HG02588 (cell line): ENCODE measurements around the gene C9orf78.
"Not testable (repeated sequence)": the region's sequence is repeated elsewhere in the genome, so short reads cannot be mapped to it uniquely, and the experiment has no call there.

Experiments
- ATAC-seq: cut with Tn5 transposase; IDR thresholded peaks from one replicate; pipeline ENCODE4 v1.9.1; 2021; ENCODE audit warnings: mild to moderate bottlenecking, moderate library complexity; ENCODE audit not compliant: unreplicated experiment

C9orf78 gene

DNA sequence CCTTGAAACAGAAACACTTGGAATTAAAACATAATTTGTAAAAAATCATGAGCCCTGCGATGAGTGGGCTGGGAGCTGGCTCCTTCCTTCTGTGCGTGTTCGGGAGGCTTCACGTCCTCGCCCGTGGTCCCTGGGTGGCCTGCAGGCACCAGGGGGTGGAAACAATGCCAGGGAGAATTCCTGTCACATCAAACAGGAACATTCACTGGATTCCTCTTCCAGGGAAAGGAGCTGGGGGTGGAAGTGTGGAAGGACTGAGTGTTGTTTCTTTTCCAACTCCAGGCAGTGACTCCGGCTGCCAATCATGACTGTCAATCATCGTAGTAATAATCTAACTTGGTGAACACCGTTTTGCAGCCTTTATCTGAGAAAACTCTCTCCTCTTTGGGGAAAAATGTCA, 21.4 kb downstream of the C9orf78 start:
- no peak for ATAC-seq

GRCh38 chr9:129812385-129812784, 22.7 kb downstream of the C9orf78 start:
- no peak for ATAC-seq

DNA sequence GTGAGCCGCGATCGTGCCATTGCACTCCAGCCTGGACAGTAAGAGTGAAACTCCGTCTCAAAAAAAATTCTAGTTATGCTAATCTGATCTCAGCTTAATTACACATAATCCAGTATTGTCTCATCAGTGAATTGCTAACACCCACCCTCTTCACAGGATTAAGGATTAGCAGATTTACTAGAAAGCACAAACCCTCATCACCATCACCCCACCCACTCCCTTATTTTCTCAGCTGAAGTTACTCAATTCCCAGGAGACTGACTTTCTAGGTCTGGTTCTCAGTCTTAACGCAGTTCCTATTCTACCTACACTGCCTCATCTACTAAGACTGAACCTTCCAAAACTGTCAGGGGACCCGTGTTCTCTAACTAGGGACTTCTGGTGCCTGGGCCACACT, 23.1 kb downstream of the C9orf78 start:
- ATAC-seq: no peak

- ATAC-seq: no peak
Measured at GRCh38 chr9:129810788-129811187, 24.3 kb downstream of the C9orf78 start.

DNA sequence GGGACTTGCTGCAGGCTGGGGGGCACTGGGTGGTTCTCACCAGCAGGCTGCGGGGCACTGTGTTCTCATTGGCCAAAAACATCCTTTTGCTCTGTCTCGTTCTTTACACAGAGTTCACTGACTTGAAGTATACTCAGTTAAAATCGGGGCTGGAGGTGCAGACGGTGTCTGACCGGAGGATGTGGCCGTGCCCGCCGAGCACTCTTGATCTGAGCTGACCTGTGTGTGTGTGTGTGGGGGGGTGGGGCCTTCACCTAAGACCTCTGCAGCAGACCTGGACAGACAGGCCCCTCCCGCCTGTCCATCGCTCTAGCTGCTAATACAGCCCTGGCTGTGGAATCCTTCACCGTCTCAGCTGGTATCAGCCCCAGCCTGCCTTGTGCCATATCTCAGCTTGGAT, 25.0 kb downstream of the C9orf78 start:
- no peak for ATAC-seq

DNA sequence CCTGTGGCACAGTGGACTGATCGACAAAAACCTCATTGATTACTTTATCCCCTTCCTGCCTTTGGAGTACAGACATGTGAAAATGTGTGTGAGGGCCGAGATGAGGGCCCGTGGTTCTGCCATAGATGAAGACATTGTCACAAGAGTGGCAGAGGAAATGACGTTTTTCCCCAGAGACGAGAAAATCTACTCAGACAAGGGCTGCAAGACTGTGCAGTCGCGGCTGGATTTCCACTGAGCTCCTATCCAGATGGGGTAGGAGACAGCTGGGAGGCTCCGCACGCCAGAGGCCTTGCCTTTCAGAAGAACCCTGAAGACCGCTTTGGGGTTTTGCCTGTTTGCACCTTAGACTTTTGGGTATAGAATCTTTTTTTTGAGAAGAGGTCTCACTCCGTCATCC, 25.7 kb downstream of the C9orf78 start:
- no peak for ATAC-seq

GRCh38 chr9:129806061-129806460, 29.0 kb downstream of the C9orf78 start:
- no peak for ATAC-seq

- ATAC-seq: no peak
Measured at GRCh38 chr9:129803676-129804060, 31.4 kb downstream of the C9orf78 start.

DNA sequence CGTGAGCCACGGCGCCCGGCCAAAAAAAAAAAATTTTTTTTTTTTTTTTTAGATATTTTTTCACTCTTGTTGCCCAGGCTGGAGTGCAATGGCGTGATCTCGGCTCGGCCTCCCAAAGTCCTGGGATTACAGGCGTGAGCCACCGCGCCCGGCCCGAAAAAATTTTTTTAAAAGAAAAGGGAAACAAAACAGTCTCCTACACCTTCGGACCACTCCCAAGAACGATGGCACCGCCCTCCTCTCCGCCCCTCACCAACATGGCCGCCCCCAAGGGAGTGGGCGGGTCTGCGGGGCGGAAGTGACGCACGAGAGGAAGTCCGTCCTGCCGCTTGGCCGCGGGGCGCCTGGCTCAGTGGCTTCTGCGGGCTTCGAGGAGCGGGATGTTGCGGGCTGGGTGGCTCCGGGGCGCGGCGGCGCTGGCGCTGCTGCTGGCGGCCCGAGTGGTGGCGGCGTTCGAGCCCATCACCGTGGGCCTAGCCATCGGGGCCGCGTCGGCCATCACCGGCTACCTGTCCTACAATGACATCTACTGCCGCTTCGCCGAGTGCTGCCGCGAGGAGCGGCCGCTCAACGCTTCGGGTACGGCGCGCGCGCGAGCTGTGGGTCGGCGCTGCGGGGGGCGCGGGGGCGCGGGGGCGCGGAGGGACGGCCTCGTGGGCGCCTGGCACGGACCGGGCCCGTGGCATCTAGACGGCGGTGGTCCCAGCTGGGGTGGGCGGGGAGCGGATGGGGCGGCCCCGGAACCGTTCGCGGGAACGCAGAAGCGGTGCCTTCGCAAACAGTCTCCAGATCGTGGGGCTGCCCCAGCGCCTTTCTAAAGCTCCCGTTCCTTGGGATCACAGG, 32.0 kb downstream of the C9orf78 start, which contains the start of gene TOR1B:
TOR1B (plus strand) TSS at position 352 of the 843 bp plus-strand sequence; CDS start at position 381, 29 bp downstream.
- ATAC-seq: peak; percentile 85

- ATAC-seq: no peak
Measured at GRCh38 chr9:129801504-129801903, 33.6 kb downstream of the C9orf78 start.

DNA sequence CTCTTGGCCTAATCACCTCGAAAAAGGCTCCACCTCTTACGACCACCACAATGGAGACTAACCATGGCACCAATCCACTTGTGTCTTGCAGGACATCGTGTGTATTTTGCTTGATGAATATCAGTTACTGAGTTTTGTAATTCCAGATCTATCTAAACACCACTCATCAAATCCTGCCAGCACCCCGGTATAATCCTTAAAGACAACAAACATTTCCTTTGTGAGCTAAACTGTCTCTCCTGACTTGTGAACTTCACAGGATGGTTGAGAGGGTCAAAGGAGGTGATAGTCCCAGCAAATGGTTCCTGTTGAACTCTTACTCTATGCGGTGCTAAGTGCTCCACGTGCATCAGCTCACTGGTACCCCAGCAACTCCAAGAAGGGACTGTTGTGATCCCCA, 36.1 kb downstream of the C9orf78 start:
- no peak for ATAC-seq

GRCh38 chr9:129796029-129796428, 39.0 kb downstream of the C9orf78 start:
- not testable (repeated sequence) for ATAC-seq

DNA sequence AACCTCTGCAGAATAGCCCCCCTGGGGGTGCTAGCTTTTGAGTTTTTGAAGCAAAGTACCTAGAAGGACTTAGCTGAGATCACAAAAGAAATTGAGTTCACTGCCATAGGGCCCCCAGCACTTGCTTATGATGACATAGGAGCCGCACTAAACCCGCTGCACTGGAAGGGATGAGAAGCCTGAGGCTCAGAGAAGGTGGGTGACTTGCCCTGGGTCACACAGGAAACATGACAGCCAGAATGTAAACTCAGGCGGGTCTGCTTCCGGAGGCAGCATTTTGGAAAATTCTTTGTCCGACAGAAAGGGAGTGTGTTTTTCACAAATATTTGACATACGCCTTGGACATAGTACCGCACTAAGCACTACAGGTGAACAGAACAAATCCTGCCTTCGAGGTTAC, 40.5 kb downstream of the C9orf78 start:
- no peak for ATAC-seq

DNA sequence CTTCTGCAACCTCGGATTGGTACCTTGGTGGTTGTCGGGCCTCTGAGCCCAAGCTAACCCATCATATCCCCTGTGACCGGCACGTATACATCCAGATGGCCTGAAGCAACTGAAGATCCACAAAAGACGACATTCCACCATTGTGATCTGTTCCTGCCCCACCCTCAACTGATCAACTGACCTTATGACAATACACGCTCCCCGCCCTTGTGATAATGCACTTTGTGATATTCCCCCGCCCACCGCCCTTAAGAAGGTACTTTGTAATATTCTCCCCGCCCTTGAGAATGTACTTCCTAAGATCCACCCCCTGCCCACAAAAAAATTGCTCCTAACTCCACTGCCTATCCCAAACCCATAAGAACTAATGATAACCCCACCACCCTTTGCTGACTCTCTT, 48.6 kb downstream of the C9orf78 start:
- ATAC-seq: no peak

- no peak for ATAC-seq
Measured at GRCh38 chr9:129785866-129786265, 49.2 kb downstream of the C9orf78 start.

DNA sequence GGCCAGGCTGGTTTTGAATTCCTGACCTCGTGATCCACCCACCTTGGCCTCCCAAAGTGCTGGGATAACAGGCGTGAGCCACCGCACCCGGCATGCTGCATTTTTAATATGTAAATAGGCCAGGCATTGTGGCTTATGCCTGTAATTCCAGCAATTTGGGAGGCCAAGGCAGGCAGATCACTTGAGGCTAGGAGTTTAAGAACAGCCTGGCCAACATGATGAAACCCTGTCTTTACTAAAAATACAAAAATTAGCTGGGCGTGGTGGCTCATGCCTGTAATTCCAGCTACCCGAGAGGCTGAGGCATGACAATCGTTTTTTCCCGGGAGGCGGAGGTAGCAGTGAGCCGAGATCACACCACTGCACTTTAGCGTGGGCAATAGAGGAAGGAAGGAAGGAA, 50.1 kb downstream of the C9orf78 start:
- not testable (repeated sequence) for ATAC-seq

- ATAC-seq: peak; percentile 50
Measured at GRCh38 chr9:129783516-129784361, 51.3 kb downstream of the C9orf78 start.

DNA sequence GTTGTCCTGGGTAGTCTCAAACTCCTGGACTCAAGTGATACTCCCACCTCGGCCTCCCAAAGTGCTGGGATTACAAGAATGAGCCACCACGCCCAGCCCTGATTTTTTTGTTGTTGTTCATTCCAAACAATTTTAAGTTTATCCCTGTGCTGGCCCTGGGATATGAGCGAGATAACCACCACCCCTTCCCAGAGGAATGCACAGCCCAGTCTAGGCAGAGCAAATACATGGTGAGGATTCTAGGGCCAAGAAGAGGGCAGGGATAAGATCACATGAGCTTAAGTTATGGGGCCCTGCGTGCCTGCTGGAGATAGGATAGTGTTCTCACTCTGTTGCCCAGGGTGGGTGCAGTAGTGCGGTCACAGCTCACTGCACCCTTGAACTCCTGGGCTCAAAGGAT, 53.1 kb downstream of the C9orf78 start:
- no peak for ATAC-seq

GRCh38 chr9:129781131-129781530, 53.9 kb downstream of the C9orf78 start:
- no peak for ATAC-seq

- ATAC-seq: no peak
Measured at GRCh38 chr9:129779560-129780190, 55.4 kb downstream of the C9orf78 start.

GRCh38 chr9:129778469-129778868, 56.6 kb downstream of the C9orf78 start:
- ATAC-seq: no peak
